Epithelial cell of prostate (primary cell): ENCODE results near the gene SEPTIN5.
"Not testable (repeated sequence)": the region's sequence is repeated elsewhere in the genome, so short reads cannot be mapped to it uniquely, and the experiment has no call there.

Experiments
- DNase-seq: peaks from one replicate; pipeline ENCODE4 v3.0.0-alpha.2; 2011; ENCODE audit warnings: low read depth, low spot score
- H3K27ac ChIP-seq: fragments of 450-650 bp; 2 replicates; pipeline ENCODE4 v1.5.1; 2017; ENCODE audit warnings: mild to moderate bottlenecking

SEPTIN5 gene

GRCh38 chr22:19714312-19715187 lies at the start of gene SEPTIN5:
SEPTIN5 (plus strand) TSS chr22:19714503; CDS start chr22:19714589, 86 bp downstream.
- H3K27ac ChIP-seq: no peak within 1 kb of the TSS
- DNase-seq: no peak

GRCh38 chr22:19664951-19665783 lies 49.1 kb upstream of the SEPTIN5 start:
- DNase-seq: no peak
- H3K27ac ChIP-seq: no peak overlapping the region

GRCh38 chr22:19665784-19666672 lies 48.3 kb upstream of the SEPTIN5 start:
- DNase-seq: no peak
- no peak overlapping the region for H3K27ac ChIP-seq

- H3K27ac ChIP-seq: no peak overlapping the region
- no peak for DNase-seq
Observed at GRCh38 chr22:19666673-19667593, 47.4 kb upstream of the SEPTIN5 start.

GRCh38 chr22:19667872-19668740 lies 46.2 kb upstream of the SEPTIN5 start:
- H3K27ac ChIP-seq: no peak overlapping the region
- DNase-seq: no peak

- no peak overlapping the region for H3K27ac ChIP-seq
- DNase-seq: no peak
Observed at GRCh38 chr22:19668748-19669147, 45.6 kb upstream of the SEPTIN5 start.

GRCh38 chr22:19669570-19669969 lies 44.7 kb upstream of the SEPTIN5 start:
- DNase-seq: no peak
- H3K27ac ChIP-seq: no peak overlapping the region

- no peak for DNase-seq
Observed at GRCh38 chr22:19671316-19671715, 43.0 kb upstream of the SEPTIN5 start.

GRCh38 chr22:19672054-19672776 lies 42.1 kb upstream of the SEPTIN5 start:
- no peak for DNase-seq

More at GRCh38 chr22:19671316-19671715, 43.0 kb upstream of the SEPTIN5 start:
- no peak overlapping the region for H3K27ac ChIP-seq

GRCh38 chr22:19673660-19674059 lies 40.6 kb upstream of the SEPTIN5 start:
- no peak for DNase-seq
- no peak overlapping the region for H3K27ac ChIP-seq

More at GRCh38 chr22:19672054-19672776, 42.1 kb upstream of the SEPTIN5 start:
- no peak overlapping the region for H3K27ac ChIP-seq

GRCh38 chr22:19674129-19674928 lies 40.0 kb upstream of the SEPTIN5 start:
- DNase-seq: no peak
- H3K27ac ChIP-seq: no peak overlapping the region

GRCh38 chr22:19674929-19675253 lies 39.4 kb upstream of the SEPTIN5 start:
- H3K27ac ChIP-seq: no peak overlapping the region
- no peak for DNase-seq

- DNase-seq: no peak
- no peak overlapping the region for H3K27ac ChIP-seq
Observed at GRCh38 chr22:19675428-19675827, 38.9 kb upstream of the SEPTIN5 start.

GRCh38 chr22:19676437-19676836 lies 37.9 kb upstream of the SEPTIN5 start:
- DNase-seq, H3K27ac ChIP-seq: not testable (repeated sequence)

GRCh38 chr22:19678949-19679521 lies 35.3 kb upstream of the SEPTIN5 start:
- DNase-seq: no peak
- H3K27ac ChIP-seq: no peak overlapping the region

- no peak for DNase-seq
Observed at GRCh38 chr22:19679522-19680101, 34.7 kb upstream of the SEPTIN5 start.

More at GRCh38 chr22:19679522-19680101, 34.7 kb upstream of the SEPTIN5 start:
- H3K27ac ChIP-seq: no peak overlapping the region
